Measurements from ENCODE around the gene C3orf62. TPM values are rescaled to one million over a fixed set of nuclear protein-coding genes. Genes with fewer than 3 reads are reported as not detected.

Gene C3orf62
- total RNA-seq, 2 donors from 2014 or later: 5.4 to 15.0 TPM

DNA sequence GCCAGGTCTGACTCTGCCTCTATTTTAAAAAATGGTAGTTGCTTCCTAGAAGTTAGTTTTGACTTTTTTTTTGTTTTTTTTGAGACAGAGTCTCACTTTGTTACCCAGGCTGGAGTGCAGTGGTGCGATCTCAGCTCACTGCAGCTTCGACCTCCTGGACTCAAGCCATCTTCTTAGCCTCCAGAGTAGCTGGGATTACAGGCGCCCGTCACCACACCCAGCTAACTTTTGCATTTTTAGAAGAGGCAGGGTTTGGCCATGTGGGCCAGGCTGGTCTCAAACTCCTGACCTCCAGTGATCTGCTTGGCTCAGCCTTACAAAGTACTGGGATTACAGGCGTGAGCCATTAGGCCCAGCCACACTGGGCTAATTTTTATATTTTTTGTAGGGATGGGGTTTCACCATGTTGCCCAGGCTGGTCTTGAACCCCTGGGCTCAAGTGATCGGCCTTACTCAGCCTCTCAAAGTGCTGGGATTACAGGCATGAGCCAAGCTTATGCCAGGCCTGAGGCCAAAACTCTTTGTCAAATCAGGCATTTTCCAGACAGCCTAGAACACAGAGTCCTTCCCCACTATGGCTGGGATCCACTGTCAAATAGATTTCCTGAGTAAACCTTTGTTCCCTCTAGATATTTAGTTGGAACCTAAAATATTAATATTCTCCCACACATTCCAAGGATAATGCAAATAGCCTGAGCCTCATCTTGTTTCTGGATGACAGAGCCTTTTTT lies 13.7 kb downstream of the C3orf62 start:
- no peak for ATAC-seq (ENCODE audit: insufficient number of reproducible peaks, low FRiP score, low read depth)

DNA sequence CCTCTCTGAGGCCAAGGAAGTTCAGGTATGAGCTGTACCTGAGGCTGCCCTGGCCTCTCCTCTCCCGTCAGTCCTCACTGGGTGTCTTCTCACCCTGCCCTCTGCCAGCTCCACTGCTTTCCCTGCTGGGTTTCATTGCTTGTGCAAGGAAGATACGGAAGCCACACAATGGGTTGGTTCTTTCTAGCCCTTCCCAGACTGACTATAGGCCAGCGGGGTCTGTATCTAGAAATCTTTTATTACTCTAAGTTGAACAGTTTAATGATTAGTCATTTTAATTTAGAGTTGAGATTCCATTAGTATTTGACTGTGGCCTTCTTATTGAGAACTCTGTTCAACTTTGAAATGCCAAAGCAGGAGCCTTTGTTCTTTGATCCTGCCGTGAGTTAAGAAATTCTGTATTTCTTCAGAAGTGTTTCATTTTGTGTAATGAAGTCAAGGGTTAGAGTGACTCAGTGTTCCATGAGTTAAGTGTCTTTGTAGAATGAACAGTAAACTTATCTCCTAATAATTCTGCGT lies 16.2 kb downstream of the C3orf62 start:
- Histone ChIP-seq H3K9me3 (no peaks in the 10 kb centered on the region), H3K27ac (no peak overlapping the region), H3K4me1 (ENCODE audit: control insufficient read depth in 1 of 2, low read depth in 2 of 2) (no peaks in the 10 kb centered on the region), H3K4me3 (no peak overlapping the region), H3K27me3 (replicated peaks; ENCODE audit: insufficient read depth) (no peaks in the 10 kb centered on the region), H3K36me3 (no peaks in the 10 kb centered on the region)
- DNase-seq (ENCODE audit: low spot score) (no peak), ATAC-seq (ENCODE audit: insufficient number of reproducible peaks, low FRiP score, low read depth) (no peak)
- TF ChIP-seq, protein P1, sequence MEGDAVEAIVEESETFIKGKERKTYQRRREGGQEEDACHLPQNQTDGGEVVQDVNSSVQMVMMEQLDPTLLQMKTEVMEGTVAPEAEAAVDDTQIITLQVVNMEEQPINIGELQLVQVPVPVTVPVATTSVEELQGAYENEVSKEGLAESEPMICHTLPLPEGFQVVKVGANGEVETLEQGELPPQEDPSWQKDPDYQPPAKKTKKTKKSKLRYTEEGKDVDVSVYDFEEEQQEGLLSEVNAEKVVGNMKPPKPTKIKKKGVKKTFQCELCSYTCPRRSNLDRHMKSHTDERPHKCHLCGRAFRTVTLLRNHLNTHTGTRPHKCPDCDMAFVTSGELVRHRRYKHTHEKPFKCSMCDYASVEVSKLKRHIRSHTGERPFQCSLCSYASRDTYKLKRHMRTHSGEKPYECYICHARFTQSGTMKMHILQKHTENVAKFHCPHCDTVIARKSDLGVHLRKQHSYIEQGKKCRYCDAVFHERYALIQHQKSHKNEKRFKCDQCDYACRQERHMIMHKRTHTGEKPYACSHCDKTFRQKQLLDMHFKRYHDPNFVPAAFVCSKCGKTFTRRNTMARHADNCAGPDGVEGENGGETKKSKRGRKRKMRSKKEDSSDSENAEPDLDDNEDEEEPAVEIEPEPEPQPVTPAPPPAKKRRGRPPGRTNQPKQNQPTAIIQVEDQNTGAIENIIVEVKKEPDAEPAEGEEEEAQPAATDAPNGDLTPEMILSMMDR (IDR thresholded peaks at IDR 0.05): no peak

More for the DNA sequence above, 13.7 kb downstream of the C3orf62 start:
- H3K27me3 ChIP-seq (replicated peaks; ENCODE audit: insufficient read depth): no peaks in the 10 kb centered on the region
- no peak overlapping the region for H3K4me3 ChIP-seq
- TF ChIP-seq, protein P1 (IDR thresholded peaks at IDR 0.05): no peak
- no peaks in the 10 kb centered on the region for H3K9me3 ChIP-seq
- H3K4me1 ChIP-seq (ENCODE audit: control insufficient read depth in 1 of 2, low read depth in 2 of 2): peaks cover 0 to 14% of the 10 kb centered on the region in 2 donors
- H3K27ac ChIP-seq: no peak overlapping the region
- no peaks in the 10 kb centered on the region for H3K36me3 ChIP-seq
- no peak for DNase-seq (ENCODE audit: low spot score)

DNA sequence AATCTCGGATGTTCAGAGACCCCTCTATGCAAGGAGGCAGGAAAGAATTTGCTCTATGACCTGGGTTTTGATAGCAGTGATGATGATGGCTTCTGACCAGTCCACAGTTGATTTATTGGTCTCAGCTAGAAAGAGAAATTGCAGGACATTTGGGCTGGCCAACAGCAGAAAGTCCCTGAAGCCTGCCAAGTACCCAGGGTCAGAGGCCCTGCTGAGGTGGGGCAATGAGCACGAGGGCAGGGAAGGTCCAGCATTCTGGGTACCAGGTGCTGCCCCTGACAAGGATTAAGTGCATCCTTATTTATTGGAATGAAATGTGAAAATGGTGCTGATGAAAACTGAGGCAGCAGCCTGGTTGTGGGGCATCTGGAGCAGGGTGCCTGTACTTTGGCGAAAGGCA lies 19.8 kb downstream of the C3orf62 start:
- no peaks in the 10 kb centered on the region for H3K4me1 ChIP-seq (ENCODE audit: control insufficient read depth in 1 of 2, low read depth in 2 of 2)
- H3K4me3 ChIP-seq: no peak overlapping the region
- no peaks in the 10 kb centered on the region for H3K9me3 ChIP-seq
- H3K27ac ChIP-seq: no peak overlapping the region
- no peaks in the 10 kb centered on the region for H3K27me3 ChIP-seq (replicated peaks; ENCODE audit: insufficient read depth)
- H3K36me3 ChIP-seq: no peaks in the 10 kb centered on the region
- ATAC-seq (ENCODE audit: insufficient number of reproducible peaks, low FRiP score, low read depth): no peak
- no peak for DNase-seq (ENCODE audit: low spot score)
- TF ChIP-seq, protein P1 (IDR thresholded peaks at IDR 0.05): no peak

DNA sequence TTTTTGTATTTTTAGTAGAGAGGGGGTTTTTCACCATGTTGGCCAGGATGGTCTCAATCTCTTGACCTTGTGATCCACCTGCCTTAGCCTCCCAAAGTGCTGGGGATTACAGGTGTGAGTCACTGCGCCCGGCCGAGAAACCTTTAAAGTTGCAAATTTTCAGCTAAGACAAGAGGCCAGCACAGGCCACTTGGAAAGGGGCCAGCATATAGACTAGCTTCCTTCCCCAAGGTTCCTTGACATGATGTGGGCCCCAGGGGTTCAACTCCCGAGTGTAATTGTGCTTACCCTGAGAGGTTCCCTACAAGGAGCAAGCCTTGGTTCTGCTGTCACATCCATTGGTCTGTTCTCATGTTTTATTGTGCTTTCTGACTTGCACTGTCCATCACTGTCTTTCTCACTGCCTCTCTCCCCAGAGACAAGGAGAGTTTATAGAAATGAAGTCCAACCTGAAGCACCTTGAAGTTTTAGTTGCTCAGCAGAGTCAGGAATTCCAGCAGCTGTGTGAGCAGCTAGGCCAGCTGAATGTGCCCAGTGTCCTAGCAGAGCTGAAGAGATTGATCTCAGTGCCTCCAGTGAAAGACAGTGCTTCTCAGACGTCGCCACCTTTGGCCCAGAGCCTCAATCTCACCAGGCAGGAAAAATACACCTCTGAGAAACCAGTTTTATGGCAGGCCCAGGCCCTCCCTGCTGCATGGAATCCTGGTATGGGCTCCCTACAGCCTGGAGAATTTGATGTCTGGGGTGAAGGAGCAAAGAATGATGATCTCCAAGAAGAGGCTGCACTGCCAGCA lies 21.1 kb downstream of the C3orf62 start:
- H3K4me3 ChIP-seq: no peak overlapping the region
- TF ChIP-seq, protein P1 (IDR thresholded peaks at IDR 0.05): no peak
- H3K4me1 ChIP-seq (ENCODE audit: control insufficient read depth in 1 of 2, low read depth in 2 of 2): no peaks in the 10 kb centered on the region
- no peaks in the 10 kb centered on the region for H3K27me3 ChIP-seq (replicated peaks; ENCODE audit: insufficient read depth)
- no peak for DNase-seq (ENCODE audit: low spot score)
- H3K27ac ChIP-seq: no peak overlapping the region
- H3K36me3 ChIP-seq: no peaks in the 10 kb centered on the region
- H3K9me3 ChIP-seq: no peaks in the 10 kb centered on the region
- no peak for ATAC-seq (ENCODE audit: insufficient number of reproducible peaks, low FRiP score, low read depth)

DNA sequence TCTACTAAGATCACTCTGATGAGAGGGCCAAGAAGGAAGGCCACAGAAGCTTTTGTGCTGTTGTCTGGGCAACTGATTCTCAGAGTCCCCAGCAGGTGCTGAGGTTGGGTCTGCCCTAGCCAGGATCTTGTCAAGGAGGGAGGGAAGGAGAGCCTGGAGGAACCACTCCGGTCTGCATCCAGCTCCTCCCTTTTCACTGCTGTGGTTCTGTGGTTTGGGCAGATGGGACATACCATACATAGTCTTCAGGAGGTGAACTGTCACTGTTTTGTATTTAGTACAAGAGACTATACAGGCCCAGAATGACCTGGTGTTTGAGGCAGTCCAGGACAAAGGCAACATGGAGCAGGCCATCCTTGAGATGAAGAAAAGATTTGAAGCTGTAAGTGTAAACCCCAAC lies 21.9 kb downstream of the C3orf62 start:
- no peak overlapping the region for H3K27ac ChIP-seq
- no peak for ATAC-seq (ENCODE audit: insufficient number of reproducible peaks, low FRiP score, low read depth)

More for the DNA sequence above, 21.9 kb downstream of the C3orf62 start:
- Histone ChIP-seq H3K36me3 (no peaks in the 10 kb centered on the region), H3K9me3 (no peaks in the 10 kb centered on the region), H3K27me3 (replicated peaks; ENCODE audit: insufficient read depth) (no peaks in the 10 kb centered on the region), H3K4me3 (no peak overlapping the region), H3K4me1 (ENCODE audit: control insufficient read depth in 1 of 2, low read depth in 2 of 2) (no peaks in the 10 kb centered on the region)
- TF ChIP-seq, protein P1 (IDR thresholded peaks at IDR 0.05): no peak
- DNase-seq (ENCODE audit: low spot score): no peak

All from thoracic aorta (tissue), 2 donors.